Kidney epithelial cell (primary cell): ENCODE data around the gene ERC1. TPM values are rescaled to one million over a fixed set of nuclear protein-coding genes. Genes with fewer than 3 reads are reported as not detected.

Experiments
- DNase-seq: peaks from one replicate; pipeline ENCODE4 v3.0.0-alpha.2; 2010; ENCODE audit warnings: low read depth
- H3K27me3 ChIP-seq: 2 replicates; pipeline ENCODE4 v1.6.0; 2011; ENCODE audit warnings: low read length; ENCODE audit not compliant: control insufficient read depth, insufficient read depth
- H3K36me3 ChIP-seq: 2 replicates; pipeline ENCODE4 v1.5.1; 2011; ENCODE audit warnings: low read length; ENCODE audit not compliant: control insufficient read depth, insufficient read depth
- H3K4me3 ChIP-seq: 2 replicates; pipeline ENCODE4 v1.5.1; 2011; ENCODE audit warnings: low read depth, mild to moderate bottlenecking, control low read depth, low read length
- total RNA-seq: library from RNA; depleted of rRNA; stranded (reverse); fragments of >200 nt; gene quantifications from 2 replicates; pipeline ENCODE4 v1.2.3, GENCODE V29; 2015
- TF ChIP-seq, protein P1 (sequence below): IDR thresholded peaks from 2 replicates; pipeline ENCODE4 v1.5.1; 2011; ENCODE audit warnings: mild to moderate bottlenecking, moderate library complexity, low read length, control low read depth, inconsistent platforms; ENCODE audit not compliant: insufficient read depth, poor library complexity, severe bottlenecking

ERC1 gene
- total RNA-seq, 1 donor from 2014 or later = 16.4 TPM

GRCh38 chr12:1479645-1480044 is 488.6 kb downstream of the ERC1 start:
- TF ChIP-seq, protein P1, sequence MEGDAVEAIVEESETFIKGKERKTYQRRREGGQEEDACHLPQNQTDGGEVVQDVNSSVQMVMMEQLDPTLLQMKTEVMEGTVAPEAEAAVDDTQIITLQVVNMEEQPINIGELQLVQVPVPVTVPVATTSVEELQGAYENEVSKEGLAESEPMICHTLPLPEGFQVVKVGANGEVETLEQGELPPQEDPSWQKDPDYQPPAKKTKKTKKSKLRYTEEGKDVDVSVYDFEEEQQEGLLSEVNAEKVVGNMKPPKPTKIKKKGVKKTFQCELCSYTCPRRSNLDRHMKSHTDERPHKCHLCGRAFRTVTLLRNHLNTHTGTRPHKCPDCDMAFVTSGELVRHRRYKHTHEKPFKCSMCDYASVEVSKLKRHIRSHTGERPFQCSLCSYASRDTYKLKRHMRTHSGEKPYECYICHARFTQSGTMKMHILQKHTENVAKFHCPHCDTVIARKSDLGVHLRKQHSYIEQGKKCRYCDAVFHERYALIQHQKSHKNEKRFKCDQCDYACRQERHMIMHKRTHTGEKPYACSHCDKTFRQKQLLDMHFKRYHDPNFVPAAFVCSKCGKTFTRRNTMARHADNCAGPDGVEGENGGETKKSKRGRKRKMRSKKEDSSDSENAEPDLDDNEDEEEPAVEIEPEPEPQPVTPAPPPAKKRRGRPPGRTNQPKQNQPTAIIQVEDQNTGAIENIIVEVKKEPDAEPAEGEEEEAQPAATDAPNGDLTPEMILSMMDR = no peak
- Histone ChIP-seq H3K36me3 (no peaks in the 10 kb centered on the region), H3K4me3 (no peak overlapping the region), H3K27me3 (no peaks in the 10 kb centered on the region)
- DNase-seq = no peak

GRCh38 chr12:1481326-1481725 is 490.3 kb downstream of the ERC1 start:
- TF ChIP-seq, protein P1 = no peak
- Histone ChIP-seq H3K36me3 (no peaks in the 10 kb centered on the region), H3K27me3 (no peaks in the 10 kb centered on the region)

DNA sequence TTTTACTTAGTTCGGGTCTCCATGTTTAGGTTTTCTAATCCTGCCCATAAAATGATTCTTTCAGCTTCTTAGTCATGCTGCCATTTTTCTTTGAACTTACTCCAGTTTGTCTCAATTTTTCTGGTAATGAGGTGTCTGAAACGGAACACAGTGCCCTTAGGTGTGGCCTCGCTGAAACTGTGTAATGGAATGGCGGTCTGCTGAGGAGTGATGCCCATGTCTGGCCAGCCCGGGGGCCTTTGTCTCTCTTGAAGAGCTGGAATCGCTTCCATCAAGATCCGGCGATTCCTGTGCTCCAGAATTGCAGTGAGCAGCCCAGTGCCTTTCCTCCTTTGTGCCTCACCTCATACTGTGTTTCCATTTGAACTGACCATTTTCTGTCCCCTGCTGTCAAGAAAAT is 490.9 kb downstream of the ERC1 start:
- no peak overlapping the region for H3K4me3 ChIP-seq
- H3K27me3 ChIP-seq = no peaks in the 10 kb centered on the region
- H3K36me3 ChIP-seq = no peaks in the 10 kb centered on the region
- no peak for DNase-seq
- TF ChIP-seq, protein P1 = no peak

More at GRCh38 chr12:1481326-1481725, 490.3 kb downstream of the ERC1 start:
- DNase-seq = no peak
- no peak overlapping the region for H3K4me3 ChIP-seq

DNA sequence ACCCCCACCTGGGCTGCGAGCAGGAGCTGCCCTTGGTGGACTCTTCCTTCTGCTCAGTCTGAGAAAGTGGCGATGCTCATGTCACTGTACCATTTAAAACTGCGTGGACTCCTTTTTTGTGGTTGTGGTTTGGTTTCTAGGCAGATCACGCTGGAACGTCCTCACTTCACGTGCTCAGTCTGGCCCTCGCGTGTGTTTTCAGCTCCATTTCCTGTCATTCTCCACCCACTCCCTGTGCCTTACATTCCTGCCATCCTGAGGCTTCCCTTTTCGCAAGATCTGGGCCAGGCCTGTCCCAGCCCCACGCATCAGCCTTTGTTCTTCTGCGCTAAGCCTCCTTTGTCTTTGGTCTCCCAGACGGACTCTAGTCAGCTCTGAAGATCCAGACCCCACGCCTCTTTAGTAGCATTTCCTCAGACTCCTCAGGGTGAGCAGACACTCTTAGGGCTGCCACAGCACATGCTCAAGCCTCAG is 497.9 kb downstream of the ERC1 start:
- no peak for DNase-seq
- Histone ChIP-seq H3K27me3 (no peaks in the 10 kb centered on the region), H3K4me3 (no peak overlapping the region), H3K36me3 (no peaks in the 10 kb centered on the region)
- TF ChIP-seq, protein P1 = no peak

- H3K4me3 ChIP-seq = no peak overlapping the region
- H3K27me3 ChIP-seq = no peaks in the 10 kb centered on the region
- no peak for DNase-seq
- H3K36me3 ChIP-seq = no peaks in the 10 kb centered on the region
- TF ChIP-seq, protein P1 = no peak
These were observed 501.1 kb downstream of the ERC1 start for GRCh38 chr12:1491983-1492697.
